NCI-H2196 (cell line): ENCODE data around the gene ABCA2.
A peak's percentile ranks its signal among the peaks of the same experiment; 100 is the strongest.
"Not testable (repeated sequence)": the region's sequence is repeated elsewhere in the genome, so short reads cannot be mapped to it uniquely, and the experiment has no call there.

Experiments
- DNase-seq: peaks from one replicate; lab custom pipeline; 2025; ENCODE audit not compliant: unreplicated experiment; lab: John Stamatoyannopoulos, UW

The ABCA2 gene

GRCh38 chr9:137064027-137064879, 36.2 kb upstream of the ABCA2 start:
- DNase-seq = peak; percentile 81

GRCh38 chr9:137063311-137064026, 35.4 kb upstream of the ABCA2 start:
- DNase-seq = no peak

GRCh38 chr9:137062798-137063197, 34.8 kb upstream of the ABCA2 start:
- not testable (repeated sequence) for DNase-seq

DNA sequence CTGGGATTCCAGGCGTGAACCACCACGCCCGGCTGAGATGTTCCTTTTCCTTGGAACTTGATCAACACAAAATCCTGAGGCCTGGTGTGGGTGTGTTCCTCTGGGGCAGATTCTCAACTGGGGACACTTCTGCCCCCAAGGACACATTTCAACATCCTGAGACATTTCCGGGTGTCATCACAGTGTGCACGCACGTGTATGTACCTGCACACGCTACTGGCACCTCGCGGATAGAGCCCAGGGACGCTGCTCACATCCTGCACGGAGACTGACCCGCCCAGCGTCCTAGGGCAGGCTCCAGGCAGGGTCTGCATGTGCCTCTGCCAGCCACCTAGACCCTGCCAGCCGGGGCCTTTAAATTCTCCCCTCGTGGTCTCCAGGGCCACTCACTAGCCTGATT, 34.3 kb upstream of the ABCA2 start:
- no peak for DNase-seq

- DNase-seq = no peak
Measured at GRCh38 chr9:137058521-137059234, 30.6 kb upstream of the ABCA2 start.

GRCh38 chr9:137057545-137057944, 29.5 kb upstream of the ABCA2 start:
- DNase-seq = peak; percentile 84

DNA sequence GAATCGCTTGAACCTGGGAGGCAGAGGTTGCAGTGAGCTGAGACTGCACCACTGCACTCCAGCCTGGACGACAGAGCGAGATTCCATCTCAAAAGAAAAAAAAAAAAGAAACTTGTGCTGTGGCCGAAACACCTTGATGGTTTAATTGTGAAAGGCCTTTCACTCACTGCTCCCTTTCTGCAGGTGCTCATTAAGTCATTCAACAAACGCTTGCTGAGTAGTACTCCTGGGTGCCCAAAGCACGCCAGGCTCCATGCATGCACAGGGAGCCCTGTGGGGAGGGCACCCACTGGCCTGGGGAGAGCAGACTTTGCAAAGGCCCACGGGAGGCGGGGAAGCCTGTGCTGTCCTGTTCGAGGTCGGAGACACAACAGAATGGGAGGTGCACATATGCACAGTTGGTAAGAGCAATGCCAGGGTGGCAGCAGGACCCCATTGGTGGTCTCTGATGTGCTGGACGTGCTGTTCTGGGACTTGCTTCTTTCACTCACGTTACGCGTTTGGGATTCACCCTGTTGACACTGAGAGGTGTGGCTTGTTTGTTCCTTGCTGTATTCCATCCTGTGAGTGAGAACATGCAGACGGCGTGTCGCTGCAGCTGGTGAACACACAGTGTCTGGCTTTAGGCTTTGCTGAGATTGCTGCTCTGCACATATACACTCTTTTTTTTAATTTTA, 28.8 kb upstream of the ABCA2 start:
- peak; percentile 44 for DNase-seq

- peak; percentile 92 for DNase-seq
Measured at GRCh38 chr9:137055385-137056364, 27.6 kb upstream of the ABCA2 start.

DNA sequence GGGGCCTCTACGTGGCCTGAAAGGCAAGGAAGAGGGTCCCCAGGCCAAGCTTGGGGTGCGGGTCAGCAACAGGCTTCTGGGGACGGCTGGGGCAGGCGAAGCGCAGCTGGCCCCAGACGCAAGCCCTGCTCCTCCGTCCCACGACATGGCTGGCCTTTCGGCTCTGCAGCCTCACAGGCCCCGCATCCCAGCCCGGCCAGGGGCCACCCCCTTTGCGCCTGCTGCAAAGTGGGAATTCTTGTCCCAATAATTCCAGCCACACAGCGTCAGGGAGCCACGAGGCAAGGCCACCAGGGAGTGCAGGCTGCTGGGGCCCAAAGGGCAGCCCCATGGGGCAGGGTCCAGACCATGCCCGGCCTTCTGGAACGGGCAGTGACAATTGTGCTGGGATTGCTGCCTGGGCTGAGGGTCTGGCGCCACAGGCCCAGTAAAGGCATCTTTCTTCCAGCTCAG, 26.9 kb upstream of the ABCA2 start:
- DNase-seq = no peak

DNA sequence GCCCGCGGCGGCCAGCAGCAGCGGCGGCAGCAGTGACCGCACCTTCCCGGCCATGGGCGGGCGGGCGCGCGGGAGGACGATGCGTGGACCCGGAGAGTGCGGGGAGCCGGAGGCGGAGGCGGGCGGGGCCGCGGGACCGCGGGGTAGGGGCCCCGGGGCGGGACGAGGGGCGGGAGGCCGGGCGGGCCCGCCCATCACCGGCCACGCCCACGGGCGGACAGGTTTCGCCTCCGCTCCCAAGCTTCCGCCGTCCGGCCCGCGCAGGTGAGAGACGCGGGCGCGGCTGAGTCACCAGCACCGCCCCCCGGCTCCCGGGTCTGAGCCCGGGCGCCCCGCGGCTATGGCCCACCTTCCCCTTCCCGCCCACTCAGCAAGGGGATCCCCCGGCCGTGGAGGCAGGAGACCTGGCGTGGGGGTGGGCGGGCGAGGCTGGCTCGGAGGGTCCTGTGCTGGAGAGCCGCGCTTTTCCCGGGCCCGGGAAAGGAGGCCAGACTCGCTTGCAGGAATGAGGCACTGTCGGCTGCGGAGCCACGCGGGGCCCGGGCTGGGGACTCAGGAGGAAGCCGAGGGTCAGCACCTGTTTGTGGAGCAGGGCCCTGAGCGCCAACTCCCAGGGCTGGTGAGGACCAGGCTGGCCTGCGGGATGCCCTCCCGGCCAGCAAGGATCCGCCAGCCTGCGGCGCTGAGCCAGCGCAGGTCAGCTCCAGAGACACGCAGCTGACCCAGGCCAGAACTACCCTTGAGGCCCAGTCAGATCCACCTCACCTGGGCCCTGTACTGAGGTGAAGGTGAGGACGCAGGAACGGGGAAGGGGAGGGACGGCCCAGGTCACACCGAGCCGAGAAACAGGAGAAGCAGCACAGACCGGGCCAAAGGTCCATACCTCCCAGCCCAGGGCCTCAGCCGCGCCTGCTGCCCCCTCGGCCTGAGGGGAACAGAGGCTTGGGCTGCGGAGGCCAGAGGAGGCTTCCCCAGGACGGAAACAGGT, 26.2 kb upstream of the ABCA2 start, which contains the start of gene ENTPD2:
TSS of gene ENTPD2 (minus strand) at position 118 of the 988 bp plus-strand sequence. CDS start at position 54, 64 bp downstream.
- peak; percentile 84 for DNase-seq

DNA sequence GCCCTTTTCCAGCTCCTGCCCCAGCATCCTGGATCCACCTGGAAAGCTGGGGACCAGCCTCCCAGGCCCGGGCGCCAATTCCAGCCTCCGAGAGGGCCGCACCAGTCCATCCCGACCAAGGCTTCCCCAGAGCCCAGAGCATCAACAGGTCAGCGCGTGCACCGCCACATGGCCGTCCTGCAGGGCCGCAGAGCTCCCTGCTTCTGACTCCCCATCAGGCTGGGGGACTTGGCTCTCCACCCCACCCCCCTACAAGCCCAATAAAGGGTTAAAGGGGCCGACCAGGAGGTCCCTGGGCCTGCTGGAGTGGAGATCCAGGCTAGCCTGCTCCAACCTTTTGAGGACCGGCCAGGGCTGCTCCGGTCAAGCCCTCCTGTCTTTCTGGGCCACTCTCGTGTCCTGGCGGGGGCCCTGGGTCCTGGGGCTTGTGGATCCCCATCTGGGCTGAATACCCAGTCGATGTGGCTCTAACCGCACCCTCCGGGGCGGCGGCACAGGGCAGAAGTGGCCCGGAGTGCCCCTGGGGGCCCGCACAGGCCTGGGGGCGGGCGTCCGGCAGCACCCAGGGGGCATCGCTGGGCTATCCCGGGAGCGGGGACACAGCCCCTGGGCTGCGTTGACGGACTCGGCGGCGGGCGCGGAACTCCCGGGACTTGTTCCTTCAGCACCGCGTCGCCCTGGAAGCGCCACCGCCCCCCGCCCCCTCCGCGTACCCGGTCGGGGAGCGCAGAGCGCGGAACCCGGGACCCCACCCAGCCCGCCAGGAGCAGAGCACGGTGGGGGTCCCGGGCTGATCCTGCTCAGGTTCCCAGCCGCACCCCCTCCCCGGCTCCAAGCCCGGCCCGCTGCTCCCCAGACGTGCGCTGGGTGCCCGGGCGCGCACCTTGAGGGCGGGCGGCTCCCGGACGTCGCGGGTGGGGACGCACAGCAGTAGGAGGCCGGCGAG, 25.2 kb upstream of the ABCA2 start:
- no peak for DNase-seq

GRCh38 chr9:137052293-137052692, 24.3 kb upstream of the ABCA2 start:
- DNase-seq = no peak

- no peak for DNase-seq
Measured at GRCh38 chr9:137051145-137051724, 23.2 kb upstream of the ABCA2 start.

DNA sequence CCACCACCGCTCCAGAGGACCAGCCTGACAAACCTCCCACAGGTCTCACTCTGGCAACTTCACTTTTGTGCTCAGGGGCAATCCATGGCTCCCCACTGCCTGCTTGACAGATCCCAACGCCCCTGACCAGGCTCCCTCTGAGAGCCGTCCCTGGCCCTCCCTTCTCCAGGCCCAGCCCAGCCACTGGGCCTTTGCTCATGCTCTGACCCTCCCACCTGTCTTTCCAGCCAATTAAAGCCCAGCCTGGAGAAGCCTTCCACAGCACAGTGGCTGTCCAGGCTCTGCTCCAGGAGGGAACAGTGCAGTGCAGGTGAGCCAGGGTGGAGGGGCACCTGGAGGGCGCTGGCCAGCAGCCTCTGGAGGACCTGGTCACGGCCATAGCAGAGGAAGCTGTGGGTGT, 22.5 kb upstream of the ABCA2 start:
- no peak for DNase-seq

GRCh38 chr9:137049544-137050449, 21.8 kb upstream of the ABCA2 start:
- DNase-seq = peak; percentile 69
